OCI-LY3 (cell line): Measurements from ENCODE around the gene RPRML.

Source experiments
- EZH2phosphoT487 ChIP-seq: fragments of 200-600 bp; shearing (Covaris generic); IDR thresholded peaks from 2 replicates; pipeline ENCODE4 v1.6.1; 2018; ENCODE audit warnings: antibody characterized with exemption, mixed run types, low read depth
- TF ChIP-seq, protein P1 (sequence below): fragments of 200-600, 300-600 bp; sonication (generic); IDR thresholded peaks from 2 replicates; pipeline ENCODE4 v1.5.1; 2014; ENCODE audit warnings: antibody characterized with exemption, low read length, low read depth

DNA sequence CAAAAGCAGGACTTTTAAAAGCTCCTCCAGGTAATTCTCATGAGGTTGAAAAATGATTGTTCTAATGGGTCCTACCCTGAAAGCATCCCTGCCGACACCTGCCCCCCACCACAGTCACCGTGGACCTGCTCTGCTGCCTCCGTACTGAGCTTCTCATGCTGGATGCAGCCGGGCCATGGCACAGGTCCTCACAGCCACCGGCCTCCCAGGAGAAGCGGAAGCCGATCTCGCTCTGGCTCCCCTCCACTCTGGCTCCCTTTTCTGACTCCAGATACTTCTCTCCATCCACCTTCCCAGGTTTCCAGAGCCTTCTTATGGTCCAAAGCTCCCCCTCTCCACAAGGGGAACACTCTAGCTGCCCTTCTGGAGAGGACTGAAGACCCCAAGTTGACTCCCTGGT, 10.2 kb downstream of the RPRML start:
- TF ChIP-seq, protein P1, sequence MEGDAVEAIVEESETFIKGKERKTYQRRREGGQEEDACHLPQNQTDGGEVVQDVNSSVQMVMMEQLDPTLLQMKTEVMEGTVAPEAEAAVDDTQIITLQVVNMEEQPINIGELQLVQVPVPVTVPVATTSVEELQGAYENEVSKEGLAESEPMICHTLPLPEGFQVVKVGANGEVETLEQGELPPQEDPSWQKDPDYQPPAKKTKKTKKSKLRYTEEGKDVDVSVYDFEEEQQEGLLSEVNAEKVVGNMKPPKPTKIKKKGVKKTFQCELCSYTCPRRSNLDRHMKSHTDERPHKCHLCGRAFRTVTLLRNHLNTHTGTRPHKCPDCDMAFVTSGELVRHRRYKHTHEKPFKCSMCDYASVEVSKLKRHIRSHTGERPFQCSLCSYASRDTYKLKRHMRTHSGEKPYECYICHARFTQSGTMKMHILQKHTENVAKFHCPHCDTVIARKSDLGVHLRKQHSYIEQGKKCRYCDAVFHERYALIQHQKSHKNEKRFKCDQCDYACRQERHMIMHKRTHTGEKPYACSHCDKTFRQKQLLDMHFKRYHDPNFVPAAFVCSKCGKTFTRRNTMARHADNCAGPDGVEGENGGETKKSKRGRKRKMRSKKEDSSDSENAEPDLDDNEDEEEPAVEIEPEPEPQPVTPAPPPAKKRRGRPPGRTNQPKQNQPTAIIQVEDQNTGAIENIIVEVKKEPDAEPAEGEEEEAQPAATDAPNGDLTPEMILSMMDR = no peak
- TF ChIP-seq EZH2phosphoT487 = no peak
